Activated B cell treated with CpG ODN at 0.5 μM for 24 hours (primary cell): ENCODE measurements around the gene KIAA1328. TPM values are rescaled to one million over a fixed set of nuclear protein-coding genes. Genes with fewer than 3 reads are reported as not detected.

ENCODE experiments used
- ATAC-seq: fragments of 200-7000 bp; cut with Tn5 transposase; one replicate; pipeline ENCODE4 v1.10.0; 2021; ENCODE audit warnings: low read depth, mild to moderate bottlenecking, moderate library complexity
- CTCF ChIA-PET: fragments of 350-600 bp; sonication (Branson Sonifier 250); formaldehyde crosslinking; loops from one replicate; lab custom pipeline; 2021; ENCODE audit warnings: antibody characterized with exemption; lab: Charles Lee
- POLR2A ChIA-PET: fragments of 350-600 bp; sonication (Branson Sonifier 250); formaldehyde crosslinking; loops from one replicate; lab custom pipeline; 2021; ENCODE audit warnings: antibody characterized with exemption; lab: Charles Lee
- DNase-seq: peaks from one replicate; pipeline ENCODE4 v3.0.0; 2022
- H3K27ac Mint-ChIP-seq: one replicate; pipeline ENCODE4 v1.8.0; 2020; ENCODE audit warnings: mixed read lengths
- H3K27me3 Mint-ChIP-seq: one replicate; pipeline ENCODE4 v1.8.0; 2021; ENCODE audit warnings: mixed read lengths
- H3K36me3 Mint-ChIP-seq: one replicate; pipeline ENCODE4 v1.8.0; 2021; ENCODE audit warnings: low read depth, mixed read lengths
- H3K4me1 Mint-ChIP-seq: one replicate; pipeline ENCODE4 v1.8.0; 2021; ENCODE audit warnings: mixed read lengths
- H3K4me3 Mint-ChIP-seq: one replicate; pipeline ENCODE4 v1.8.0; 2020; ENCODE audit warnings: mild to moderate bottlenecking, mixed read lengths
- H3K9me3 Mint-ChIP-seq: one replicate; pipeline ENCODE4 v1.8.0; 2020; ENCODE audit warnings: mixed read lengths
- CTCF ChIP-seq: fragments of 200-600 bp; IDR thresholded peaks from one replicate; pipeline ENCODE4 v1.8.0; 2022; ENCODE audit warnings: antibody characterized with exemption, mild to moderate bottlenecking
- intact Hi-C: fragments of 100-400 bp; cut with micrococcal nuclease; formaldehyde crosslinking; loops from one replicate; pipeline ENCODE4 v1.15.1; 2024
- total RNA-seq: library from RNA; stranded (reverse); gene quantifications from 2 replicates; pipeline ENCODE4 v1.2.3, GENCODE V29; 2022

Gene KIAA1328
- total RNA-seq, 1 donor from 2014 or later = 12.9 TPM

DNA sequence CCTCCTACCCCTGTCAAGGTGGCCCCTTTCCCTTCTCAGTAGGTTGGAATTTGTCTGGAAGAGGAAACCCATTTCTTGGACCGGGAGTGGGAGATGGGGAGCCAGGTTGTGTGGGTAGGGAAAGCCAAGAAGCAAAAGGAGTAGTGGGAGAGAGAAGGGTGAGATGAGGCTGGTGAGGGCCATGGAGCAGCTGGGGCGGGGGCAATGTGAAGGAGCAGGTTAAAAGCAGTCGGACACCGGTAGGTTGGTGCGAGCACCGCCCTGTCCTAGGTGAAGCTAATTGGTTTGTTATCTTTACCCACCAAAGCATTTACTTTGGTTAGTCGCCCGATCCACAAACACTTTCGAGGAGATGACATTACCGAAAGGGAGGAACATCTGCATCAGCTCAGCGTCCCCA lies 429.9 kb downstream of the KIAA1328 start:
- intact Hi-C loops = no loop called here
- no peak for DNase-seq
- CTCF ChIA-PET = no interaction called here
- ATAC-seq = no peak
- Mint-ChIP-seq H3K4me3 (no peak overlapping the region), H3K27me3 (peaks cover 27% of the 10 kb centered on the region), H3K9me3 (no peaks in the 10 kb centered on the region), H3K4me1 (peaks cover 9% of the 10 kb centered on the region), H3K27ac (no peak overlapping the region), H3K36me3 (no peaks in the 10 kb centered on the region)
- TF ChIP-seq CTCF = no peak
- POLR2A ChIA-PET = no interaction called here

- H3K9me3 Mint-ChIP-seq = no peaks in the 10 kb centered on the region
These were observed 430.8 kb downstream of the KIAA1328 start for GRCh38 chr18:37259711-37260110.

GRCh38 chr18:37260367-37261093 lies 431.6 kb downstream of the KIAA1328 start:
- intact Hi-C loops = no loop called here
- no peak overlapping the region for H3K4me3 Mint-ChIP-seq
- ChIA-PET CTCF (no interaction called here), POLR2A (no interaction called here)
- peaks cover 2% of the 10 kb centered on the region for H3K9me3 Mint-ChIP-seq
- no peak for TF ChIP-seq CTCF
- ATAC-seq (no peak), DNase-seq (no peak)
- H3K4me1 Mint-ChIP-seq = no peaks in the 10 kb centered on the region
- H3K36me3 Mint-ChIP-seq = no peaks in the 10 kb centered on the region
- no peak overlapping the region for H3K27ac Mint-ChIP-seq
- H3K27me3 Mint-ChIP-seq = peaks cover 18% of the 10 kb centered on the region

More at GRCh38 chr18:37259711-37260110, 430.8 kb downstream of the KIAA1328 start:
- ChIA-PET CTCF (no interaction called here), POLR2A (no interaction called here)
- no peak for TF ChIP-seq CTCF
- no peaks in the 10 kb centered on the region for H3K36me3 Mint-ChIP-seq
- no peak overlapping the region for H3K4me3 Mint-ChIP-seq
- H3K27ac Mint-ChIP-seq = no peak overlapping the region
- ATAC-seq (no peak), DNase-seq (no peak)
- intact Hi-C loops = no loop called here
- peaks cover 27% of the 10 kb centered on the region for H3K27me3 Mint-ChIP-seq
- peaks cover 6% of the 10 kb centered on the region for H3K4me1 Mint-ChIP-seq

DNA sequence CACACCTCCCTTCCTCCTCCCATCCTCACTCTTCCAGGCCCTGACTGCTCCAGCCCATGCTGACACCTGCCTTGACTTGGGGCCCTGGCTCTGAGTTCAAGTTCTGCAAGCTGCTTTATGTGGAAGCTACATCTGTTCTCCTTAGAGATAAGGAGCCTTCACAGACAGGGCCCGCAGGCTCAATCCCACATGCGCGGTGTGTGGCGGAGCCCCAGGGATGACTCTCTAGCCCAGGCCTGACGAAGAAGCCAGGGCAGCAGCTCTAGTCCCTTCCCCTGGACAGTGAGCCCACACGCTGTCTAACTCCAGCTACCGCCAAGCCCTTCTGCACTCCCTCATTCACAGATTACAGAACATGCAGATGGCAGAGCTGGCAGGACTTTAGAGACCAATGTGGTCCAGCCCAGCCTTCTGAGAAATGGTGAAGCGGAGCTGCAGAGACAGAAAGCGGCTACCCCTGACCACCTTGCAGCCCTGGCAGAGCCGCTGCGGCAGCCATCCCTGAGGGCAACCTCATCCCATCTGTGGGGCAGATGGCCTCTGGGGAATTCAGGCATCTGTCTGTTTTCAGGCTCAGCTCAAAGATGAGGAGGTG lies 432.4 kb downstream of the KIAA1328 start:
- ATAC-seq (no peak), DNase-seq (no peak)
- Mint-ChIP-seq H3K9me3 (peaks cover 2% of the 10 kb centered on the region), H3K27ac (no peak overlapping the region), H3K4me1 (no peaks in the 10 kb centered on the region), H3K27me3 (peaks cover 12% of the 10 kb centered on the region), H3K4me3 (no peak overlapping the region), H3K36me3 (no peaks in the 10 kb centered on the region)
- TF ChIP-seq CTCF = no peak
- ChIA-PET POLR2A (no interaction called here), CTCF (no interaction called here)
- intact Hi-C loops = no loop called here

- no peak for ATAC-seq
- H3K27me3 Mint-ChIP-seq = peaks cover 10% of the 10 kb centered on the region
- ChIA-PET CTCF (no interaction called here), POLR2A (no interaction called here)
- no peaks in the 10 kb centered on the region for H3K4me1 Mint-ChIP-seq
- no peak overlapping the region for H3K27ac Mint-ChIP-seq
- no peak for TF ChIP-seq CTCF
- peaks cover 2% of the 10 kb centered on the region for H3K9me3 Mint-ChIP-seq
- intact Hi-C loops = no loop called here
- H3K4me3 Mint-ChIP-seq = no peak overlapping the region
- no peak for DNase-seq
- no peaks in the 10 kb centered on the region for H3K36me3 Mint-ChIP-seq
These were observed 433.1 kb downstream of the KIAA1328 start for GRCh38 chr18:37261988-37262387.
